Peyer's patch (tissue), 4 donors: Measurements from ENCODE around the gene ALDH5A1.

Experiments
- CTCF ChIP-seq, 6 experiments: fragments of 450-650 bp in 4 of 6; fragments of 200-600 bp in 2 of 6; sonication (generic) in 1 of 6; IDR thresholded peaks; one replicate each; pipeline ENCODE4 v1.5.1; 2017 to 2019; ENCODE audit warnings: antibody characterized with exemption in 6 of 6, mild to moderate bottlenecking in 3 of 6, moderate library complexity in 1 of 6
- POLR2A ChIP-seq, 2 donors: fragments of 450-650 bp; IDR thresholded peaks; one replicate each; pipeline ENCODE4 v1.5.1; 2017; ENCODE audit warnings: antibody characterized with exemption in 2 of 2, mild to moderate bottlenecking in 2 of 2, moderate library complexity in 2 of 2

DNA sequence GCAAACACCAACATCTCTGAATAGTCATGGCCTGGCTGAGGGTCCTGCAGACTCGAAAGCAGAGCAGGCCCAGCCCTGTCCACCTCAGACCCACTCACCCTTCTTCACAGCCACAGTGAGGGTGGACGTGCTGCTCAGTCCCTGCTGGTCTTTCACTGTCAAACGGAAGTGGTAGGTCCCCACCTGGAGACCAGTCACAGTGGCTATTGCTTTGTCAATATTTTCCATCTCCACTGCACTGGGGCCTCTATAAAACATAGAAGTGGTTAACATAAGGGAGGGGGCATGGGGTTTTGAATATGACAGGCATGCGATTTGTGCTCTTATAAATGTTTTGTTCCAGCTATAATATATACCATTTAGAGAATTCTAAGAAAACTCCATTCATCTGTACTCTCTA, 73.9 kb downstream of the ALDH5A1 start:
- TF ChIP-seq CTCF (IDR thresholded peaks at IDR 0.05): no peak
- no peak for TF ChIP-seq POLR2A (IDR thresholded peaks at IDR 0.05)
